DND-41 (cell line): ENCODE data around the gene PDE4C.

Source experiments
- CTCF ChIP-seq: IDR thresholded peaks from 2 replicates; pipeline ENCODE4 v1.5.1; 2012; ENCODE audit warnings: borderline replicate concordance, low read length, moderate library complexity, mild to moderate bottlenecking; ENCODE audit not compliant: poor library complexity, severe bottlenecking; ENCODE audit errors: extremely low read depth
- EZH2 ChIP-seq: IDR thresholded peaks from 3 replicates; pipeline ENCODE4 v1.6.1; 2012; ENCODE audit warnings: borderline replicate concordance, low read depth, mild to moderate bottlenecking, moderate library complexity, low read length, inconsistent platforms; ENCODE audit not compliant: severe bottlenecking

- no peak for TF ChIP-seq EZH2
- no peak for TF ChIP-seq CTCF
Measured at GRCh38 chr19:18234194-18234593, 8.0 kb upstream of the PDE4C start.
